Effector memory CD4-positive, alpha-beta T cell (primary cell): ENCODE data around the gene SH2D7.

Experiments
- DNase-seq, 3 donors: peaks; one replicate each; pipeline ENCODE4 v3.0.0-alpha.2; 2020
- H3K27ac ChIP-seq: 2 replicates; pipeline ENCODE4 v1.7.0; 2013; ENCODE audit warnings: mild to moderate bottlenecking, low read length, moderate library complexity; ENCODE audit not compliant: insufficient read depth, poor library complexity, severe bottlenecking
- H3K27me3 ChIP-seq: replicated peaks from 2 replicates; pipeline ENCODE4 v1.7.0; 2013; ENCODE audit warnings: mild to moderate bottlenecking, low read length; ENCODE audit not compliant: insufficient read depth, control insufficient read depth, poor library complexity, severe bottlenecking
- H3K36me3 ChIP-seq: 2 replicates; pipeline ENCODE4 v1.7.0; 2013; ENCODE audit warnings: mild to moderate bottlenecking, low read length, moderate library complexity; ENCODE audit not compliant: control insufficient read depth, insufficient read depth
- H3K4me1 ChIP-seq: 2 replicates; pipeline ENCODE4 v1.7.0; 2013; ENCODE audit warnings: low read length, mild to moderate bottlenecking; ENCODE audit not compliant: control insufficient read depth, insufficient read depth, poor library complexity, severe bottlenecking
- H3K4me3 ChIP-seq: 2 replicates; pipeline ENCODE4 v1.7.0; 2013; ENCODE audit warnings: low read length, low read depth, mild to moderate bottlenecking; ENCODE audit not compliant: insufficient read depth, poor library complexity, severe bottlenecking
- H3K9me3 ChIP-seq: 2 replicates; pipeline ENCODE4 v1.7.0; 2013; ENCODE audit warnings: mild to moderate bottlenecking, low read length, moderate library complexity; ENCODE audit not compliant: control insufficient read depth

SH2D7 gene

DNA sequence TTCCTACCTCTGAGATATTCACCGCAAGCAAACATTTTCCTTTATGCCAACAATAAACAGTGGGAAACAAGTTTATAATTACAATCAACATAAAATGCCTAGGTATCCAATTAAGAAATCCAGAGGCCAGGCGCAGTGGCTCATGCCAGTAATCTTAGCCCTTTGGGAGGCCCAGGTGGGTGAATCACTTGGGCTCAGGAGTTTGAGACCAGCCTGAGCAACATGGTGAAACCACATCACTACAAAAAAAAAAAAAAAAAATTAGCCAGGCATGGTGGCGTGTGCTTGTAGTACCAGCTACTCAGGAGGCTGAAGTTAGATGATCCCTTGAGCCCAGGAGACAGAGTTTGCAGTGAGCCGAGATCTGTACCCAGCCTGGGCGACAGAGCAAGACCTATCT, 32.1 kb upstream of the SH2D7 start:
- Histone ChIP-seq H3K27ac (no peak overlapping the region), H3K36me3 (no peaks in the 10 kb centered on the region), H3K4me1 (peaks cover 70% of the 10 kb centered on the region), H3K9me3 (no peaks in the 10 kb centered on the region), H3K4me3 (no peak overlapping the region), H3K27me3 (no peaks in the 10 kb centered on the region)
- DNase-seq, result no peak

DNA sequence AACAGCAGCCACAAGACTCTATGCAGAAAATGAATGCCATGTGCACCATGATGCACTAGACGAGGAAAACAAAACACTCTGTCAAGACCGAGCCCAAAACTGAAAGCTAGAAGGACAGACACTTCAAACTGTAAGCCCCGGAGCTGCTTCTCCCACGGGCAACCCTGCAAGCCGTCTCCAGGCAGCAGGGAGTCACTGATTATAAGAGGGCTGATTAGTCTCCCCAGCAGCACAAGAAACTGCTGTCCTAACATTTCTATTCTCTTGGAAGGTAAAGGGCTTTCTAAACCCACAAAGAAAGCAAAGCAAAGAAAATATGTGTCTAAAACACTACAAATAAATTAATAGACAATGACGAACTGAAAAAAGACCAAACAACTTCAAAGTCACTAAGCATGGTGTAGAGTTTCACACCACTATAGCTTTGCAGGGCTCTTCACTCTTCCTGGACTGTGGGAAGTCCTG, 30.4 kb upstream of the SH2D7 start:
- Histone ChIP-seq H3K4me3 (peak overlapping the region; percentile 28), H3K9me3 (no peaks in the 10 kb centered on the region), H3K4me1 (peaks cover 69% of the 10 kb centered on the region), H3K27ac (peak overlapping the region; percentile 50), H3K36me3 (no peaks in the 10 kb centered on the region), H3K27me3 (no peaks in the 10 kb centered on the region)
- DNase-seq, result no peak

DNA sequence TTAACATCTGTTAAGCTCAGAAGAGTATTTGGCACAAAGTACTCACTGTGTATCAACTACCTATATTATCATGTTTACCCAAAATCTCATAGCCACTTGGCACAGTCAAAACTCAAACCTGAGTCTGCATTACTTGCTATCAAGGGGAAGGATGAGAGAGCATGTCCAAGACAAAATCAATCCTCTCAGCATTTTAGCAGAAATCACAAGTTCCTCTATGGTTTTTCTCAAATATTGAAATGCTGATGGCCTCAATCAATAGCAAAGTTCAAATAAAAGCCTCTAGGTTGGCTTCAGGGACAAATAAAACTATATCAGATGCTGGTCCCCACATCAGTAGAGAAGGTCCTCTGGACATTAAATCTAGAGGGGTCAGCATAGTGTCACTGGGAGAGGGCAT, 29.1 kb upstream of the SH2D7 start:
- Histone ChIP-seq H3K9me3 (no peaks in the 10 kb centered on the region), H3K36me3 (no peaks in the 10 kb centered on the region), H3K27ac (peak overlapping the region; percentile 50), H3K4me1 (peaks cover 69% of the 10 kb centered on the region), H3K4me3 (no peak overlapping the region), H3K27me3 (no peaks in the 10 kb centered on the region)
- no peak for DNase-seq

DNA sequence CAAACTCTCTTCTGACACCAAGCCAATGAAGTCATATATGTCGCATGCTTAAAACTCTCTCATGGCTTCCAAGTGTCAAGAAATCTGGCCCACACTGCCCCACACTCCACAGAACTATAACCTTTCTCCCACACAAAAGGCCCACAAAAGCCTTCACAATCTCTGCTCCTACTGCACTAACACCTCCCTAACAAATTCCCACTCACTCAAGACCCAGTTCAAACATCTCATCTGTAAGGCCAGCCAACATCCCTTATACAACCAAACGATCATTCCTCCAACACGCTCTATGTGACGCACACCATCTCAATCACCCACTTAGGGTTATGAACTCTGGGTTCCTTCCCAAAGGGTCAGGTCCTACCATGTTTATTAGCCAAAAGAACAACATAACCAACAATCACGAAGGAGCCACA, 28.4 kb upstream of the SH2D7 start:
- Histone ChIP-seq H3K27me3 (no peaks in the 10 kb centered on the region), H3K36me3 (no peaks in the 10 kb centered on the region), H3K9me3 (no peaks in the 10 kb centered on the region), H3K4me3 (no peak overlapping the region), H3K27ac (no peak overlapping the region), H3K4me1 (peaks cover 69% of the 10 kb centered on the region)
- no peak for DNase-seq

DNA sequence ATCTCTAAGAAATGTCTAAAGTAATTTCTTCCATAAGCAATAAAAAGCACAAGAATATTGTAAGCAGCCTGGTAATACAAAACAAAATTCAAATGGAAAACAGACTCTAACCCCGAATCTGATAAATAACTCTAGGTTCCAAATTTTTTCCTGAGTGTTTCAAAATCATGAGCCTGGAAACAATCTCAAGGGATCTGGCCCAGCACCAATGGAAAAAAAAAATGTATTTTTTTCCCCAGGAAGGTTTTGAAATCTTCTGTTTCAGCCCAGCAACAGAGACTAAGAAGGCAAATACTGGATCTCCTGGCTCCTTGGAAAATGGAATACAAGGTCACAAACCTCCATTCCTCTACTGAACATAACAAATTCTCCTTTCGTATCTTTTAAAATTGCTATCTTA, 27.8 kb upstream of the SH2D7 start:
- H3K4me3 ChIP-seq, result peak overlapping the region; percentile 14

DNA sequence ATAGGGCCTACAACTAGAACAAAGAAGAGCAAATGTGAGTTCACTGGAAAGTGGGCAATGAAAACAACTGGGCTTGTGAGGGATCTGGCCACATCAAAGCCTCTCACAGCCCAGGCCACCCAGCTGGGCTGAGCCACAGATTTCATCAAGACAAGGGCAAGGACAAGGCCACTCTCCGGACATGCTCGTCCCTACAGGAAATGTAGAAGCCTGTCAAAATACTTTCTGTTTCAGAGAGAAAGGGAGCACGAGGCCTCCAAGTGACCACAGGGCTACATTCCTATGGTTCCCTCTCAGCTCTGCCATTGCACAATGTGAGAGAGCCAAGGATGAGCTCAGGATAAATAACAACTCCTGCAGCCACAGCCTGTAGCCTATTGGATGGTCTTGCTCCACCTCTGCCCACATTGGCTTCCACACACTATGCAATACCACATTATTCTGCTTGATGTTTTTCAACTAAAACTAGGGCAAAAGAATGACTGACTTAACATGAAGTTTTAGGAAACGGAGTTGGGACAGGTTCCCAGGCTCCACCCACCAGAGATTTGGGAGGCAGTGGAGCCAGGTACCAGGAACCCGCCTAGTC, 27.0 kb upstream of the SH2D7 start:
- no peaks in the 10 kb centered on the region for H3K27me3 ChIP-seq
- peak overlapping the region; percentile 62 for H3K27ac ChIP-seq
- no peaks in the 10 kb centered on the region for H3K36me3 ChIP-seq
- no peaks in the 10 kb centered on the region for H3K9me3 ChIP-seq
- DNase-seq, result no peak
- H3K4me3 ChIP-seq, result peak overlapping the region; percentile 21
- H3K4me1 ChIP-seq, result peaks cover 69% of the 10 kb centered on the region

More for the DNA sequence above, 27.8 kb upstream of the SH2D7 start:
- Histone ChIP-seq H3K9me3 (no peaks in the 10 kb centered on the region), H3K27ac (peak overlapping the region; percentile 62), H3K27me3 (no peaks in the 10 kb centered on the region), H3K36me3 (no peaks in the 10 kb centered on the region), H3K4me1 (peaks cover 69% of the 10 kb centered on the region)
- no peak for DNase-seq

DNA sequence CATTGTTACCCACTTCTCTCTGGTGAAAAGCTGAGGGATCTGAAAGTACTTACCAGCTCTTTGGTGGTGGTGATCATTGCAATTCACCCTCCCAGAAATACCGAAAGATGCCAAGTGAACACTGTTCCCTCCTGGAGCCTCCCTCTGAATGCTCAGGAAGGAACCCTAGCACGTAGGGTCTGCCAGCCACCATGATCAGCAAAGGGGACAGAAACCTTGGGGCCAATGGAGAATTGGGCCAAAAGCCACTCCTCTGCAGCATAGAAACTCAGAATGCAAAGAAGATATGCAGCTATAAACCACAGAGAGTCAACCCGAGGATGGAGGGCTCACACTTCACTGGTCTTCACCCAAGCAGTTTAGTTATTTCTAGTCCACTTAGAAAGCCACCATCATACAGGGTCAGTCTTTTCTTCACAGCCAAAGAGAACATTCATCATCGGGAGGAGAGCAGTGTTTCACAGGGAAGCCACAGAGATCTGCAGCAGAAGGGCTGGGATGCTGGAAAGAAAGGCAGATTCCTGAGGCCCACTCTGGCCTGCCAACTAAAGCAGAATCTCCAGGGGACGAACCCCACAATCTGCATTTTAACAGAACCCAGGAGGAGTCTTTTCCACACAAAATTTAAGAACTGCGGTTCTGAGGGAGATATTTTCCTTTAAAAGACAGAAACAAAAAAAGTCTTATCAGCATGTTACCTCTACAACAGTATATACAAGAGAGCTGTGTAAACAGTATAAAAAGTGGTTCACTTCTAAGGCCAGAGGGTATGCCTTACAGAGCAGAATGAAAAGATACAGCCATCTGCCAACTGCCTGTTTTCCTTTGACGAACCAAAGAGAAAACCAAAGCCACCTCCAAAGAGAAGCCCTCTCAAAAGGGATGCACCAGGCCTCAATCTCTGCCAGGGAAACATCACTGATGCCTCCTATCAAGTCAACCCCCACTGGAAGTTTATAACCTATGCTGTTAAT, 26.1 kb upstream of the SH2D7 start:
- Histone ChIP-seq H3K4me1 (peaks cover 74% of the 10 kb centered on the region), H3K27me3 (no peaks in the 10 kb centered on the region), H3K9me3 (no peaks in the 10 kb centered on the region), H3K36me3 (no peaks in the 10 kb centered on the region), H3K4me3 (peak overlapping the region; percentile 21), H3K27ac (peak overlapping the region; percentile 62)
- no peak for DNase-seq

DNA sequence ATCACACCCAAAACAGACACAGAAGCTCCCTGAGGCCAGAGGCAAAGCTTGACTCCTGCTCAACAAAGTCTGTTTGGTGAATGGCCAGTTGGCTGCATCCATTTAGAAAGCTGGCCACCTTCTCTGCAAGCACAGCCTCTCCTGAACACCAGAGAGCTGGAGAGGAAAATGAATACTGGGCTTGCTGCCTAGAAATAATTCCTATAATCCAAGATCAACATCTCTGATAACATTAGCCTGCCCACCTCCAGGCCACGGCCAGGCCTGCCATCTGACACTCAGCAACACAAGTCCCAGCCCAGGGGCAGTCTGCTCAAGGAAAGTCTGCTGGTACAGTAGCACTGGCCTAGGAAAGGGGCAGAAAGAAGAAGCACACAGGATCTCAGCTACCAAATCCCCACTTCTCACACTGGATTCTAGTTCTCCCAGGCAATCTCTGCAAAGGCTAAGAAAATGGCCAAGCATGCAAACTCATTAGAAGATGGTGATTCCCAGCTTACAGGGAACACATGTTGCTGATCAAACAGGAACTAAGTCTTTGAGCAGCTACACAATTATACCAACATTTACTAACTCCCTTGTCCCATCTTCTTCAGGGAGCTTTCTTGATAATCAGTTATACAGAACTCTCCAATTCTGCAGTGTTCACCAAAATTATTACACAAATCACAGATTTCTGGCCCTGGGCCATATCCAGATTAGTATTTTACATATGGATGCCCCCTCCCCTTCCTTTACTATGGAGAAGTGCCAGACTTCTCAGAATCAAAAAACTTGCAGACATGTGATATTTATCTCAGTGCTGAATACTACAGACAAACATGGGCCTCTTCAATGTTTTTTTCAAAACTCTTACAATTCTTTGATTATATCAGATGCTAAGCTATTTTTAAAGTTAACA, 24.8 kb upstream of the SH2D7 start:
- Histone ChIP-seq H3K36me3 (no peaks in the 10 kb centered on the region), H3K27me3 (no peaks in the 10 kb centered on the region), H3K27ac (peak overlapping the region; percentile 62), H3K4me1 (peaks cover 83% of the 10 kb centered on the region), H3K4me3 (peak overlapping the region; percentile 39), H3K9me3 (no peaks in the 10 kb centered on the region)
- no peak for DNase-seq

DNA sequence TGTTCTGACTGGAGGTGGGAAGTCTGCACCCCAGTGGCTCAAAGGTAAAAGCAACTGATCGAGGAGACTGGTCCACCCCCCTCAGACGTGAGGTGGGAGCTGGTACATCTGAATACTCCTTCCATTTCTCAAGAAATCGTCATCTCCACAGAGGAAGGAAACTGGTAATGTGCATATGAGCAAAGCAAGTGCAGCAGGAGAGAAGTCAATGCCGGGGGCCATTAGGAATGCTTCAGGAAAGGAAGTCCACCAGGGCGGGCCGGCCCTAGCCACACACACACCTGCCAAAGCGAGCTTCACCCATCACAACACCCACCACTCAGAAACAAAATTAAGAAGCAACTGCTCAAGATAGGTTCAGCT, 23.3 kb upstream of the SH2D7 start:
- Histone ChIP-seq H3K4me1 (peaks cover 80% of the 10 kb centered on the region), H3K27ac (peak overlapping the region; percentile 62), H3K36me3 (no peaks in the 10 kb centered on the region), H3K9me3 (no peaks in the 10 kb centered on the region), H3K4me3 (peak overlapping the region; percentile 39), H3K27me3 (no peaks in the 10 kb centered on the region)
- no peak for DNase-seq
